KBM-7 (cell line): ENCODE data around the gene ABCG1.

ENCODE experiments used
- DNase-seq: peaks from one replicate; pipeline ENCODE4 v3.0.0-alpha.2; 2015
- in situ Hi-C: fragments of 300-500 bp; cut with MboI; formaldehyde crosslinking; loops from 2 replicates; pipeline ENCODE4 v1.14.3; 2020; ENCODE audit warnings: low sequenced_read_pairs, low pct_unique_long_range_greater_than_20kb, mixed read lengths

ABCG1 gene

DNA sequence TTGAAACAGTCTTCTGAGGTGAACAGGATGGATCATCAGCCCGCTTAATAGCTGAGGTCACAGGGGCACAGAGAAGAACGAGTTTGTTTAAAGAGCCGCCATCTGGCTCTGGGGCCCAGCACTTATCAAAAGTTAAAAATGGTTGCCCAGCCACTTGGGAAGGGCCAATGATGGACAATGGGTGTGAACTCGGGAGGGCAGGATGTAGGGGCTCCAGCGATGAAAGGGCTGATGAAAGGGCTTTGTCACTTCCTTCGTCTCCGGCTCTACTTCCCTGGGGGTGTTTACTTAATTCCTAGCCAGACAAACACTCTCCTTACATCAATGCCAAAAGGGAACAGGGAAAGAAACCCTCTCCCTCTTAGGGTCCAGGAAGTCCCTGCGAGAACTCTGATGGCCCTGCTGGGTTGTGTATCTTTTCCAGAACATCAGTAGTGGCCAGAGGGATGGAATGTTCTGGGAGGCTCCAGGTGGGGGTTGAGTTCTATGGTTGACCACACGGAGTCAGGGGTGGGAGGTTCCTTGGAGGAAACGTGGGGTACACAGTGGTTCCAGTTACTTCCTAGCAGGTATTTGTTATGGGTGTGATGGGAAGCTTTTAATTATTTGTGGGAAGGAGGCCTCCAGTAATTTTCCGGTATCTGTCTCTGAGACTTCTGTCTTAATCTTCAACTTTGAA, 9.0 kb upstream of the ABCG1 start:
- in situ Hi-C loops, result no loop called here
- DNase-seq, result no peak

DNA sequence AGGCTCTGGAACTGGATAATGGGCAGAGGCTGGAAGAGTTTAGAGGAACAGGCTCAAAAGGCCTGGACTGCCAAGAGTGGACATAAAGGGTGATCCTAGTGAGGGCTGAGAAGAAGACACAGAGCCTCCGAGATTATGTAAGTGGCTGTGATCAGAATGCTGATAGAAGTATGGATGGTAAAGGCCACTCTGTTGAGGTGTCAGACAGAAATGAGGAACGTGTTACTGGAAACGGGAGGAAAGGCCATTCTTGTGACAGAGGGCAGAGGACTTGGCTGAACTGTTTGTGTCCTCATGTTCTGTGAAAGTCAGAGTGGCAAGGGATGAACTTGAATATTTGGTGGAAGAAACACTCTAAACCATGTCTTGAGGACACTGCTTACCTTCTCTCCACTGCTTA, 6.7 kb upstream of the ABCG1 start:
- in situ Hi-C loops, result no loop called here

DNA sequence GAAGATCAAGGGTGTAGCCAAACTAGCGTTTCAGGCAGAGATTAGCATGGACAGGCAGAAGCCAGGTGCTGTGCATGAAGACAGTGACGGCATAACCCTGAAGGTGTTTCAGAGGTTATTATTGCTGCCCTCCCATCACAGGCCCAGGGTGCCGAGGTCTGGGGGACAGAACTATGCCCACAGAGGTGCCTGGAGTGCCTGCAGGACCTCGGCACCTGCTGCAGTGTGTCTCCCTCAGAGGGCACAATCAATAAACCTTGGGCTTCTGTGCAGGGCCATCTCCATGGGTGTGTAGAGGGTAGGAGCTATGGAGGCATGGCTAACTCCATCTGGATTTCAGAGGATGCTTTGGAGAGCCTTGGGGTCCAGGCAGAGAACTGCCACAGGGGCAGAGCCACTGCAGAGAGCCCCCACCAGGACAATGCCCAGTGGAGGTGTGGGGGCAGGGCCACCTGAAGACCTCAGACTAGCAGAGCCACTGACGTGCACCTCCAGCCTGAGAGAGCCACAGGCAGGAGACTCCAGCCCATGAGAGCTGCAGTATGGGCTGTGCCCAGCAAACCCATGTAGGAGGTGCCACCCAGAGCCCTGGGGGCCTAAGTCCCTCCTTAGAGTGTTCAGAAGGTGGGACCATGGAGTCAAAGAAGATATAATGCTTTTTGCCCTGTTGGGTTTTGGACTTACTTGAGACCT, 5.7 kb upstream of the ABCG1 start:
- in situ Hi-C loops, result no loop called here
- DNase-seq, result no peak

More for the DNA sequence above, 6.7 kb upstream of the ABCG1 start:
- DNase-seq, result no peak

- in situ Hi-C loops, result no loop called here
- DNase-seq, result no peak
These were observed 4.7 kb upstream of the ABCG1 start for GRCh38 chr21:42214081-42214750.

DNA sequence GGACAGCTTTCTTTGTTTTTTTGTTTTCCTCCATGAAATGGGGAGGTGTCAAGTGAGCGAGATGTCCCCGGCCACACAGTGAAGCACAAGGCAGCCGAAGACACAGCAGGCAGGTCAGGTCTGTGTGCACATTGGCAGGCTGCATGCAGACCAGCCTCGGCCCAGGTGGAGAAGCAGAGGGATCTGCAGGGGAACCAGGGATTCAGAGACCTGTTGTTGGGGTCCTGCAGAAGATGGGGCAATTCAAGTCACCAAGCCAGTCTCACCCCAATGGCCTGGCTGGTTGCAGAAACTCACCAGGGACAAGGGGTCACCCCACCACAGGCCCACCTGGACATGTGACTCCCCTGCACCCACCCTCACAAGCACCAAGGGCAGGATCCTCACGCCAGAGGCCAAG, 4.0 kb upstream of the ABCG1 start:
- DNase-seq, result no peak
- in situ Hi-C loops, result no loop called here

DNA sequence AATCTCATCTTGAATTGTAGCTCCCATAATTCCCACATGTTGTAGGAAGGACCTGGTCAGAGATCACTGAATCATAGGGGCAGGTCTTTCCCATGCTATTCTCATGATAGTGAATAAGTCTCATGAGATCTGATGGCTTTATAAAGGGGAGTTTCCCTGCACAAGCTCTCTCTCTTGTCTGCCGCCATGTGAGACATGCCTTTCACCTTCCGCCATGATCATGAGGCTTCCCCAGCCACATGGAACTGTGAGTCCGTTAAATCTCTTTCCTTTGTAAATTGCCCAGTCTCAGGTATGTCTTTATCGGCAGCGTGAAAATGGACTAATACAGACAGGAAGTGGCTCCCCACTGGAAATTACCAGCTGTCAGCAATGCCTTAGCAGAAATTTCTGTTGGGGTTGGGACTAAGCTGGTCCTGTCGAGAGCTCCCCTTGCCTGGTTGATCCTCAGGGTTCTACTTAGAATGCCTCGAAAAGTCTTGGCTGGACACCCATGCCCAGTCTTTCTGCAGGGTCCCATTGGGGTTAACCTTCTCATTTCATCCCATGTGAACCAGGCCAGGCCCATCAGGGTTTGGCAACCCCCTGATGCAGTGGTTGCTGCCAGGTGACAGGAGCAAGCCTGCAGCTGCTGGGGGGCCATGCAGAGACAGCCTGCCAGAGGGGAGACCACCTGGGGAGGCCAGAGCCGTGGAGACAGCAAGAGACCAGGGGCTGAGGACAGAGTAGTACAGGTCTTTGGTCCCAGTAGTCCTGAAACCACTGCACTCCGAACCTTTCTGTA, 2.8 kb upstream of the ABCG1 start:
- in situ Hi-C loops, result no loop called here

DNA sequence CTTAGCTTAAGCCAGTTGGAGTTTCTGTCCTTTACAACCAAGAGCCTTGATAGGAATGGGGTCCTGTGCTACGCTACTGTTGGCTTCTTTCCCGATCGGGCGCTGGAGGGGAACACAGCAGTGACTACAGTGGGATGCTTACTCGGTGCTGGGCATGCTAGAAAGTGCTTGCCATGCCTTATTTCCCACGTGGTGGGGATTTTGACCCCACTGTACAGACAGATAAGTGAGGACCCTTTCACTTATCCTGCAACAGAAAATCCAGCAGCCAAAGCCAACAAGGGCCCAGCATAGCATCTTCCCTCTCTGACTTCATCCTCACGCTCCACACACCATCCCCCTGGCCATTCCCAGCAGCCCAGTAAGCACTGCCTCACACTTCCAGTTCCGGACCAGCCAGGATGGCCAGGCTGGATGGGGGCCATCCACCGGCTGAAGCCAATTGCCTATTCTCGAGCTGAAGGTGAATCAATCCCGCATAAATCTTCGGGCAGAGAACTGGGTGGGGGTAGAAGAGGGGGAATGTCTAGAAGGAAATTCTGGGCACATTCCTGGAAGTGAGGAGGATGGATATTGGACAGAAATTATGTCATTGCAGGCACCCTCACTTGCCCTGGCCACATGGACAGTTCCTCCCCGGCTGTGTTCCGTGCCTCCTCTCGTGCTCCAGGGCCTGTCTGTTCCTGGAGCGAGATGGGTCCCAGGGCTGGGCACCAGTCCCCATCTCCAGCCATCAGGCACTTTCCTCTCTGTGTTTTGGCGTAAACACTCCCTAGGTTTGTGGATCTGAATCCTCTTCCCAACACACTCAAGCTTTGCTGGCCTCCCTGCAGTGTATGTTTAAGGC, 2.0 kb upstream of the ABCG1 start:
- in situ Hi-C loops, result no loop called here
- no peak for DNase-seq

More for the DNA sequence above, 2.8 kb upstream of the ABCG1 start:
- DNase-seq, result no peak

- no peak for DNase-seq
- in situ Hi-C loops, result no loop called here
These were observed 732 bp downstream of the ABCG1 start for GRCh38 chr21:42219606-42220137.

- no peak for DNase-seq
- in situ Hi-C loops, result no loop called here
These were observed 1.3 kb downstream of the ABCG1 start for GRCh38 chr21:42220138-42220701.

- in situ Hi-C loops, result no loop called here
- peak; percentile 21 for DNase-seq
These were observed 2.8 kb downstream of the ABCG1 start for GRCh38 chr21:42221581-42222345.

- no peak for DNase-seq
- in situ Hi-C loops, result no loop called here
These were observed 3.4 kb downstream of the ABCG1 start for GRCh38 chr21:42222386-42222785.

- in situ Hi-C loops, result no loop called here
- no peak for DNase-seq
These were observed 4.0 kb downstream of the ABCG1 start for GRCh38 chr21:42222821-42223390.

GRCh38 chr21:42223826-42224575, 5.1 kb downstream of the ABCG1 start:
- in situ Hi-C loops, result no loop called here
- no peak for DNase-seq

GRCh38 chr21:42225042-42225441, 6.1 kb downstream of the ABCG1 start:
- no peak for DNase-seq
- in situ Hi-C loops, result no loop called here

DNA sequence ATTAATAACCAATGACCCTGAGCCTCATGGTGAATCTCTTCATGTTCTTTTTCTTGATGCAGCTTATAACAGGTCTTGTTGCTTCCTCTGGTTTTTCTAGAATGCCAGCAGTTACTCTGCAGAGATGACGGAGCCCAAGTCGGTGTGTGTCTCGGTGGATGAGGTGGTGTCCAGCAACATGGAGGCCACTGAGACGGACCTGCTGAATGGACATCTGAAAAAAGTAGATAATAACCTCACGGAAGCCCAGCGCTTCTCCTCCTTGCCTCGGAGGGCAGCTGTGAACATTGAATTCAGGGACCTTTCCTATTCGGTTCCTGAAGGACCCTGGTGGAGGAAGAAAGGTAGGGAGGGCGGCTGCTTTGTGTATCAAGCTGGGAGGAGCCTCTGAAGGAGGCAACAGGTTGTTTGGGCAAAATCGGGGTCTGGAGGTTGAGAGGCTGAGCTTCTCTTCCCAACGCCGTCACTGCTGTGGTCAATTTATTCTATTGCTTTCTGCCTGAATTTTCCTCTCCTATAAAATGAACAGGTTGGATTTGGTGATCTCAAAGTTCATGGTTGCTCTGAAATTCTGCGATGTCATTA, 6.7 kb downstream of the ABCG1 start:
- in situ Hi-C loops, result no loop called here
- no peak for DNase-seq

GRCh38 chr21:42226626-42227025, 7.7 kb downstream of the ABCG1 start:
- in situ Hi-C loops, result no loop called here
- DNase-seq, result no peak
